Measurements from ENCODE around the gene U2AF2.

GRCh38 chr19:55717251-55717650 lies 62.4 kb downstream of the U2AF2 start:
- no peak for TF ChIP-seq CTCF (IDR thresholded peaks at IDR 0.05; ENCODE audit: insufficient read depth, low read depth, low read length)
- no peak for TF ChIP-seq EZH2 (IDR thresholded peaks at IDR 0.05; ENCODE audit: insufficient read depth, low read length)

All from astrocyte (in vitro differentiated cells and primary cell).